ENCODE data around the gene SLC4A2. TPM values are rescaled to one million over a fixed set of nuclear protein-coding genes. Genes with fewer than 3 reads are reported as not detected.
A peak's percentile ranks its signal among the peaks of the same experiment; 100 is the strongest.
"Not testable (repeated sequence)": the region's sequence is repeated elsewhere in the genome, so short reads cannot be mapped to it uniquely, and the experiment has no call there.

SLC4A2 gene, protein sequence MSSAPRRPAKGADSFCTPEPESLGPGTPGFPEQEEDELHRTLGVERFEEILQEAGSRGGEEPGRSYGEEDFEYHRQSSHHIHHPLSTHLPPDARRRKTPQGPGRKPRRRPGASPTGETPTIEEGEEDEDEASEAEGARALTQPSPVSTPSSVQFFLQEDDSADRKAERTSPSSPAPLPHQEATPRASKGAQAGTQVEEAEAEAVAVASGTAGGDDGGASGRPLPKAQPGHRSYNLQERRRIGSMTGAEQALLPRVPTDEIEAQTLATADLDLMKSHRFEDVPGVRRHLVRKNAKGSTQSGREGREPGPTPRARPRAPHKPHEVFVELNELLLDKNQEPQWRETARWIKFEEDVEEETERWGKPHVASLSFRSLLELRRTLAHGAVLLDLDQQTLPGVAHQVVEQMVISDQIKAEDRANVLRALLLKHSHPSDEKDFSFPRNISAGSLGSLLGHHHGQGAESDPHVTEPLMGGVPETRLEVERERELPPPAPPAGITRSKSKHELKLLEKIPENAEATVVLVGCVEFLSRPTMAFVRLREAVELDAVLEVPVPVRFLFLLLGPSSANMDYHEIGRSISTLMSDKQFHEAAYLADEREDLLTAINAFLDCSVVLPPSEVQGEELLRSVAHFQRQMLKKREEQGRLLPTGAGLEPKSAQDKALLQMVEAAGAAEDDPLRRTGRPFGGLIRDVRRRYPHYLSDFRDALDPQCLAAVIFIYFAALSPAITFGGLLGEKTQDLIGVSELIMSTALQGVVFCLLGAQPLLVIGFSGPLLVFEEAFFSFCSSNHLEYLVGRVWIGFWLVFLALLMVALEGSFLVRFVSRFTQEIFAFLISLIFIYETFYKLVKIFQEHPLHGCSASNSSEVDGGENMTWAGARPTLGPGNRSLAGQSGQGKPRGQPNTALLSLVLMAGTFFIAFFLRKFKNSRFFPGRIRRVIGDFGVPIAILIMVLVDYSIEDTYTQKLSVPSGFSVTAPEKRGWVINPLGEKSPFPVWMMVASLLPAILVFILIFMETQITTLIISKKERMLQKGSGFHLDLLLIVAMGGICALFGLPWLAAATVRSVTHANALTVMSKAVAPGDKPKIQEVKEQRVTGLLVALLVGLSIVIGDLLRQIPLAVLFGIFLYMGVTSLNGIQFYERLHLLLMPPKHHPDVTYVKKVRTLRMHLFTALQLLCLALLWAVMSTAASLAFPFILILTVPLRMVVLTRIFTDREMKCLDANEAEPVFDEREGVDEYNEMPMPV
- polyA plus RNA-seq (ENCODE audit: insufficient read length in 4 of 4), result 100 to 1,000 TPM in 1 of 4 donors, 10 to 100 TPM in 3; 59.9 to 127 (median 81.9) TPM

DNA sequence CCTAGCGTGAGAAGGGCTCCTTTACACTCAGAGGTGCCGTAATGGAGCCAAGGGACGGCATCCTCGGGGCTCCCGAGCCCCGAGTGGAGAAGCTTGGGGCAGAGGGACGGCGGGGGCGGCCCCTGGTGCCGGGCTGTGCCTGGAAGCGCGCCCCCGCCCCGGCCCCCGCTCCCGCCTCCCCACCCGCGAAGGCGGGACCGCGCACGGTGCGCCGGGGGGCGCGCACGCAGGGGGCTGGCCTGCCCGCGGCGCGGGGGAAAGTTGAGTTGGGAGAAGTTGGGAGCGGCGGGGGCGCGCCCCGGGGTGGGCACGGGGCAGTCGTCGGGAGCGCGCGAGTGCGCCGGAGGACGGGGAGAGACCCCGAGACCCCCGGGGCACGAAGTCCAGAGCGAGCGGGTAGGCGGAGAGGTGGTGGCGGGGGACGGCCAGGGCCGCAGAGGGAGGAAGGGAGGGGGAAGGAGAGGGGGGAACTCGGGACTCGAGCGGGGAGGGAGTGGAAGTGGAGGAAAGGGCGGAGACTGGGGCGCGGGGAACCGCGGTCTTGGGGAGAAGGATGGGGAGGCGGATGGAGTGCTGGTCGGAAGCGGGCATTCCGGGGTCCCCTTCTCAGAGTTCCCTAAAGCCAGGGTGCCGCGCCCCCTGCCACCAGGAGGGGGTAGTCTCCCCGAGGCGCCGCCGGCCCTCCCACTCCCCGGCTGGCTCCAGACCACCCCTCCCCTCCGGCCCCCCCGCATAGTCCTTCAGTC lies at the start of gene SLC4A2:
Gene SLC4A2, plus strand, starts transcription at position 223 of the 746 bp plus-strand sequence. CDS start 2,399 bp downstream, outside the sequence.
- peak in 2 of 4 donors; percentile 76 for DNase-seq (ENCODE audit: low read depth in 4 of 4, low spot score in 3 of 4)

DNA sequence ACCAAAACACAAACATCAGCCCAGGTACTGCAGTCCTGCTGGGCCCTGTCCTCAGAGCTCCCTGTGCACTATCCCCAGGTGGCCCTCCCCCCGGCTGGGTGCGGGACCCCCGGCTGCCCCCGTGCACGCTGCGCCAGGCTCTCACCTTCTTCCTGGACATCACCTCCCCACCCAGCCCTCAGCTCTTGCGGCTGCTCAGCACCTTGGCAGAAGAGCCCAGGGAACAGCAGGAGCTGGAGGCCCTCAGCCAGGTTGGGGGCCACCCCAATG lies 49.4 kb upstream of the SLC4A2 start:
- DNase-seq (ENCODE audit: low read depth in 4 of 4, low spot score in 3 of 4), result no peak

DNA sequence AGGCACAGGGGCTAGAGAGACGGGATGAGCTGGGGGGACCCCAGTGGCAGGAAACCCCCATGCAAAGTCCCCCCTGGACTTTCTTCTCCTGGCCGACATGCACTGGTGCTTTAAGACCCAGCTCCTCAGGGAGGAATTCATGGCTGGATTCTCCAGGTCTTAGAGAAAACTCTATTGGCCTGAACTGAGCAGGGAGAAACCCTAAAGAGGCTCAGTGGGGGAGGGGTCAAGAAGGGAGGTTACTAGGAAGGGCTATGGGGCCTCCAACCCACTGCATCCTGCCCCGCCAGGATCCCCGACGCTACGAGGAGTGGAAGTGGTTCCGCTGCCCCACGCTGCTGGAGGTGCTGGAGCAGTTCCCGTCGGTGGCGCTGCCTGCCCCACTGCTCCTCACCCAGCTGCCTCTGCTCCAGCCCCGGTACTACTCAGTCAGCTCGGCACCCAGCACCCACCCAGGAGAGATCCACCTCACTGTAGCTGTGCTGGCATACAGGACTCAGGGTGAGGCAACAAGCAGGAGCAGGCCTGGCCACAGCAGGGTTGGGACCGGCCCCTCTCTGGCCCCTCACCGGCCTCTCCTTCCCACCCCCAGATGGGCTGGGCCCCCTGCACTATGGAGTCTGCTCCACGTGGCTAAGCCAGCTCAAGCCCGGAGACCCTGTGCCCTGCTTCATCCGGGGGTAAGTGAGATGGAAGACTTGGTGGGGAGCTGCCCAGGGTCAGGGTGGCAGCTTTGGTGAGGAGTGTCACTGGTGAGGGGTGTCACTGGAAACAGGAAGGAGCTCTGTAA lies 48.9 kb upstream of the SLC4A2 start:
- DNase-seq (ENCODE audit: low read depth in 4 of 4, low spot score in 3 of 4), result peak in 1 of 4 donors; percentile 42

DNA sequence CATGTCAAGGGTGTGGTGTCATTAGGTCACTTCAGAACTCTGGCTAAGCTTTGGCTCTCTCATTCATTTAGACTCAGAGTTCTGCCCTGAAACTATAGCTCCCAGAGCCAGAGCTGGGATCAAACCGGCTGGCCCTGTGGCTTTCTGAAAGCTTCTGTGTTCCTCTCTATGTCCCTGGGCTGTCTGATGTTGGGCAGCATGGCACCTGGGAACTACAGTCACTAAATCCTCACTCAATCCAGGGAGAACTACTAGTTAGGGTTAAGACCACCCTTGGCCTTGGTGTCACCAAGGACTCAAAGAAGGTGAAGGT lies 48.3 kb upstream of the SLC4A2 start:
- DNase-seq (ENCODE audit: low read depth in 4 of 4, low spot score in 3 of 4), result no peak

DNA sequence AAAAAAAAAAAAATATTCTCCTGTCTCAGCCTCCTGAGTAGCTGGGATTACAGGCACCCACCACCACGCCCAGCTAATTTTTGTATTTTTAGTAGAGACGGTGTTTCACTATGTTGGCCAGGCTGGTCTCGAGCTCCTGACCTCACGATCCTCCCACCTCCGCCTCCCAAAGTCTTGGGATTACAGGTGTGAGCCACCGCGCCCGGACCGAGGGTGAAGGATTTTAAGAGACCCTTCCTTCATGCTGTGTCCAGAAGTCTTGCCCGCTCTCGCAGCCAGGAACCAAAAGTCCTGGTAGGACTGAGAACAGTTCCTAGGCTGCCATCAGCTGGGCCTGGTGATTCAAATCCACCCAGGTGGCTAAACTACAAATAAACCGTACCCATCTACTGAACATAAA lies 47.8 kb upstream of the SLC4A2 start:
- not testable (repeated sequence) for DNase-seq (ENCODE audit: low read depth in 4 of 4, low spot score in 3 of 4)

DNA sequence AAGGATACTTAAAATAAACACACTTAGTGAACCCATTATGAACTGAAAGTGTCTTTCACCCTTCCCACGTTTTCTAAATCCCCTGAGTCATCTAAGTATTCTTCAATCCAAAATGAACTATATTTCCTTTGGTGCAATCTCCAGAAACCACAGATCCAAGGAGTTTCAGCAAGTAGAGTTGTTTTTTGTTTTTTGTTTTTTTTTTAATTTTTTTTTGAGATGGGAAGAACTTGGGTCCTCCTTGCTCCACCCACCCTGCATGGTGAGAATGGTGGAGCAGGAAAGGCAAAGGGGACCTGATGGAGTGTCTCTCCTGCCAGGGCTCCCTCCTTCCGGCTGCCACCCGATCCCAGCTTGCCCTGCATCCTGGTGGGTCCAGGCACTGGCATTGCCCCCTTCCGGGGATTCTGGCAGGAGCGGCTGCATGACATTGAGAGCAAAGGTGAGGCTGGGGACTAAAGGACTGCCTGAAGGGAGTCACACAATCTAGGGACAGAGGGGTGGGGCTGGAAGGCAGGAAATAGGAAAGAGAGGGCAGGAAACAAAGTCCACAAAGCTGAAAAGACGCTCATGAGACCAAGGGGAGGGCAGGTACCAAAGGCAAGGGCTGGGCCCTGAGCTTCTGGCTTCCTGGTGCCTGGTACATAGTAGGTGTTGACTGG lies 47.2 kb upstream of the SLC4A2 start:
- DNase-seq (ENCODE audit: low read depth in 4 of 4, low spot score in 3 of 4), result no peak

DNA sequence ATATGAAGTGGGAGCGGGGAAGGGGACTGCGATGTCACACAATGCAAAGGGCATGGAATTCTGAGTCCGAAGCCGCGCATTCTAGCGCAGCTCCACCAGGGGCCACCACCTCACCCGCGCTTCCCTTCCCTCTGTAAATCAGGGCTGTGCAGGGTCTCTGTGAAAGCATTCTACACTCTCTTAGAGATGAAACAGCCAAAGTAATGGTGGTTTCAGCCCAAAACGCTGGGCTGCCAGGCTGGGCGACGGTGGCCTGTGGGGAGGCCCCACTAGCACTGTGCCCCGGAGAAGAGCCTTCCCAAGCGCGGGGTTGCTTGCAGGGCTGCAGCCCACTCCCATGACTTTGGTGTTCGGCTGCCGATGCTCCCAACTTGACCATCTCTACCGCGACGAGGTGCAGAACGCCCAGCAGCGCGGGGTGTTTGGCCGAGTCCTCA lies 46.5 kb upstream of the SLC4A2 start:
- DNase-seq (ENCODE audit: low read depth in 4 of 4, low spot score in 3 of 4), result no peak

DNA sequence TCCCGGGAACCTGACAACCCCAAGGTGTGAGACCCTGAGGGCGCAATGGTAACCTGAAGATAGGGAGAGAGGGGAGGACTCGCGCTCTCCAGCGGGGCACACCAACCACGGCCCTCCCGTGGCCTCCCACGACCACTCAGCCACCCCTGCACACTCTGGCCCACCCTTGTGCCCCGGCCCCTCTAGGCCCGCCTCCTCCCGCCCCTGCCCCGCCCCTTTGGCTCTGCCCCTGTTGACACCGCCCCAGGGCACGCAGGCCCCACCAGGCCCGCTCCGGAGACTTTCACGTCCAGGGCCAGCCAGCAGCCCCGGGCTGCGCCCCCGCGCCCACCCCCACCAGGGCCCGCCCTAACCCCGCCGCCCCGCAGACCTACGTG lies 46.0 kb upstream of the SLC4A2 start:
- no peak for DNase-seq (ENCODE audit: low read depth in 4 of 4, low spot score in 3 of 4)

DNA sequence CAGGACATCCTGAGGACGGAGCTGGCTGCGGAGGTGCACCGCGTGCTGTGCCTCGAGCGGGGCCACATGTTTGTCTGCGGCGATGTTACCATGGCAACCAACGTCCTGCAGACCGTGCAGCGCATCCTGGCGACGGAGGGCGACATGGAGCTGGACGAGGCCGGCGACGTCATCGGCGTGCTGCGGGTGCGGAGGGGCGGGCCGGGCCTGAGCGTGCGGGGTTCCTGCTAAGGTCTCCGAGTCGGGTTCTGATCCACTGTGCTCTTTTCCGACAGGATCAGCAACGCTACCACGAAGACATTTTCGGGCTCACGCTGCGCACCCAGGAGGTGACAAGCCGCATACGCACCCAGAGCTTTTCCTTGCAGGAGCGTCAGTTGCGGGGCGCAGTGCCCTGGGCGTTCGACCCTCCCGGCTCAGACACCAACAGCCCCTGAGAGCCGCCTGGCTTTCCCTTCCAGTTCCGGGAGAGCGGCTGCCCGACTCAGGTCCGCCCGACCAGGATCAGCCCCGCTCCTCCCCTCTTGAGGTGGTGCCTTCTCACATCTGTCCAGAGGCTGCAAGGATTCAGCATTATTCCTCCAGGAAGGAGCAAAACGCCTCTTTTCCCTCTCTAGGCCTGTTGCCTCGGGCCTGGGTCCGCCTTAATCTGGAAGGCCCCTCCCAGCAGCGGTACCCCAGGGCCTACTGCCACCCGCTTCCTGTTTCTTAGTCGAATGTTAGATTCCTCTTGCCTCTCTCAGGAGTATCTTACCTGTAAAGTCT lies 45.5 kb upstream of the SLC4A2 start:
- DNase-seq (ENCODE audit: low read depth in 4 of 4, low spot score in 3 of 4), result peak in 3 of 4 donors; percentile 67 to 76 (median 73)

DNA sequence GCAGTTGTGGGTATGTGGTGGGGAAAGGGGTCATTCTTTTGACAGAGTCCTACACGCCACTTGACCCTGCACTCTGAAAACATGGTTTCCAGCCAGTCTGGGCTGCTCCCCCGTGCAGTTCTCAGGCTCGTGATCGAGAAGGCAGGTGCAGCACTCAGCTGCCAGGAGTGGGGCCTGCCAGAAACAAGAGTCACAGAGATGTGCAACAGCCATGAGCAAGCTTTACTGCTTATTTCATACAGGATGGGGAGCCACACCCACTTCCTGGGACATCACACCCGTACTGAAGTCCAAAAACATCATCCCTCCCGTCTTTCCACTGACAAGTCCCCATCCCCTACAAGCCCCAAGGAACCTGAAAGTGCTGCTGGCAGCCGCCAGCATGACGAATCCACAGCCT lies 44.4 kb upstream of the SLC4A2 start:
- DNase-seq (ENCODE audit: low read depth in 4 of 4, low spot score in 3 of 4), result no peak

DNA sequence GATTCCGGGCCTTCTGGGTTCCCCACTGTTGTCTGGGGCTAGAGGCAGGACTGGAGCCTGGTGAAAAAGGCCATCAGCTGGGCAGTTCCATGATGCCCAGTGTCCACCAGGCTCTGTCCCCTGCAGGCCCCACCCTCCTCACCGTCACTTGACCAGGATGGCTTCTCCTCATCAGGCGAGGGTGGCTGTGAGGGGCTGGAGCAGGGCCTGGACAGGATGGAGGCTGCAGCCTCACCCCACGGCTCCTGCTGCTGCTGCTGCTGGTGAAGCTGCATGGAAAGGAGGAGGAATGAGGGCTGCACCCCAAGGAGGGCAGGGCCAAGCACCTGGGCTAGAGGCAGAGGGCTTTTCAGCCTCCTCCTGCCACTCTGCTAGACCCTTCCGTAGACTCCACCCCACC lies 43.4 kb upstream of the SLC4A2 start:
- no peak for DNase-seq (ENCODE audit: low read depth in 4 of 4, low spot score in 3 of 4)

DNA sequence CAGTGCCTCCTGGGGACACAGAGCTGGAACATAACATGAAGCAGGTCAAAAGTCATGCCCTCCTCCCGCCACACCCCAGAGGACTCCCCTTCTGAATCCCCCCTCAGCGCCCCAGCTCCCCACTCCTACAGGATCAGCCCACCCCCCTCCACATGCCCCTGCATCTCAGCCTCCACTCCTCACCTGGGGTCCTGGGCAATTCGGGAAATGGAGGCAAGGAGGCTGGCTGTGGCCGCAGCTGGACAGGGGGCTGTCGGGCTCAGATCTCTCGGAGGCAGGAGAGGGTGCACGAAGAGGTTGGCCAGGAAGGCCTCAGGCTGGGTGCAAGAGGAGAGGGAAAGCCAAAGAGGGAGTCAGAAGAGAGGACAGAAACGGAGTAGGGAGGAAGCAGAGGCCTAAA lies 42.9 kb upstream of the SLC4A2 start:
- no peak for DNase-seq (ENCODE audit: low read depth in 4 of 4, low spot score in 3 of 4)

DNA sequence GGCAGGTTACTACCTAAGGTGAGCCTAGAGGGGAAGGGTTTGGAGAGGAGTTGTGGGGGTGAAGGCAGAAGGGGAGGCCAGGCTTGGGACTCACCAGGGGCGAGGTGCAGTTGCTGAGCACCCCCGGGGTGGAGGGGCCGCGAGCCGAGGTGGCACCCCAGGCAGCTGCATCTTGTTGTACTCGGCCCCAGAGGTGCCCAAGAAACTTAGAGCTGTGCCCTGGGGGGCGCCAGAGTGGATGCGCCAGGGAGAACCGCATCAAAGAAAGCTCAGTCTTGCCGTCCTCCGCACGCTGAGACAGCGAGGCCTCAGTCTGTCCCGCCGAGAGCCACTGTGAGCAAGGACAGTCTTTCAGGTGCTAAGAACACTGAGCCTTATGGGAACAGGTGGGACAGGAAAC lies 42.4 kb upstream of the SLC4A2 start:
- DNase-seq (ENCODE audit: low read depth in 4 of 4, low spot score in 3 of 4), result no peak

DNA sequence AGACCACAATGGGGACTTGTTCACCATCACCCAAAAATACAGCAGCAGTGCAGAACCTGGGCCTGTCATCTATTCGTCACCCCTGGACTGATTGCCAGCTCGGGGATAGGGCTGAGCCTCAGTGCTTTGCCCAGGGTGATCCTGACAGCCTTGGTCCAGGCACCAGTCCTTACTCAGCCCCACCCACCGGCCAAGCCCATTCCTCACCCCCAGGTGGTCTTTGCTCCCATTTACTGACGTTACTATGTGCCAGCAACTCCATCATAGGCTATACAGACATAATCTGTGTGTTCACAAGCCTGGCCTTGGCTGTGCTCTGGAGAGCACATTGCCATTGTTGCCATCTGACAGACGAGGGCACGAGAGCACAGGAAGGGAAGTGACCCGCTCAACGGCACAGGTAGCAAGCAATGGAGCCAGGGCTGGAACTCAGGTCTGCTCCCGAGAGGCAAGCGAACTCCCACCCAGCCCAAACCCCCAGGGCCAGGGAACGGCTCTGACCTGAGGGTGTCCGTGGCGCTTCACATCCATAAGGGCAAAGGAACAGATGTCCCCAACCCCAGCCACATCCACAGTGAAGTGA lies 41.9 kb upstream of the SLC4A2 start:
- no peak for DNase-seq (ENCODE audit: low read depth in 4 of 4, low spot score in 3 of 4)

DNA sequence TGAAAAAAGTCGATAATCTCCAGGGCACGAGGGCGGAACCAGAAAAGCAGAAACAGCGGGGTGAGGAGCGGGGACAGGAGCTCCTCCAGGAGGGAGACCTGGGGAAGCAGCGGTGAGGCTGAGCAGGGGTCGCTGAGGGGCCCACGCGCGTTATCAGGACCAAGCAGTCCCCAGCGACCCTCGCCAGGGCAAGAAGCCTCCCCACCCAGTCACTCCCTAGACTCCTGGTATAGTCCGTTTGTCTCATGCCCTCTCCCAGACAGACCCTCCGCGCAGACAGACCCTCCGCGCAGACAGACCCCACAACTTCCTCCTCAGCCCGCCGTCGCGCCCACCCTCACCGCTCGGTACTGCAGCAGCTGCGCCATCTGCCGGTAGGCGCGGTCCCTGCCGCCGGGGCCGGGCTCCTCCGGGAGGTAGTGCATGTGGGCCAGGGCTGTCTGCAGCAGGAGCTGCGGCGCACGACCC lies 41.4 kb upstream of the SLC4A2 start:
- DNase-seq (ENCODE audit: low read depth in 4 of 4, low spot score in 3 of 4), result peak in 1 of 4 donors; percentile 50

DNA sequence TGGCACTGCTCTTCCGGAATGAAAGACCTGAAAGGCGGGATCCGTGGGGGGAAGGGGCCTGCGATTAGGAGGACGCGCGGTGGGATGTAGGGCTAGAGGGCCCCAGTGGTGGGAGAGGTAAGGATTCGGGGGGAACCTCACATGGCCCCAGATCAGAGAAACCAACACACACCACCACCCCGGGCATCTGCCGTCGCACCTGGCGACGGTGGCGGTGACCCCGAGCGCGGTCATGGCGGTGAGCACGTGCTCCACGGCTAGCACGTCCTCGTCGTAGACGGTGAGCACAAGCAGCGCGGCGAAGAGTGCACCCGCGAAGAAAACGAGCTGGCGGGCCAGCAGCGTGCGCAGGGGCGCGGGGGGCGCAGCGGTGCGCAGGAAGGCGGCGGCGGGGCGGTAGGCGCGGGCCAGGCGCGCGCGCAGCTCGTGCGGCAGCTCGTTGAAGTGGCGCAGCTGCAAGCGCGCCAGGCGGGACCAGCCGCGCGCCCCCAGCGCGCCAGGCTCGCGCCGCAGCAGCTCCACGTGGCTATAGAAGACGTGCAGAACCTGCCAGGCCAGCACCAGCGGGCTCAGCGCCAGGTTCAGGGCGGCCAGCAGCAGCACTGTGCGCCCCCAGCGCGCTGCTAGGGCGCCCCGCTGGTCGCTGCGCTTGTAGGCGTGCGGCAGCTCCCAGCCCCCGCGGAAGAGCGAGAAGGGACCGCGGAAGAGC lies 40.8 kb upstream of the SLC4A2 start:
- no peak for DNase-seq (ENCODE audit: low read depth in 4 of 4, low spot score in 3 of 4)

DNA sequence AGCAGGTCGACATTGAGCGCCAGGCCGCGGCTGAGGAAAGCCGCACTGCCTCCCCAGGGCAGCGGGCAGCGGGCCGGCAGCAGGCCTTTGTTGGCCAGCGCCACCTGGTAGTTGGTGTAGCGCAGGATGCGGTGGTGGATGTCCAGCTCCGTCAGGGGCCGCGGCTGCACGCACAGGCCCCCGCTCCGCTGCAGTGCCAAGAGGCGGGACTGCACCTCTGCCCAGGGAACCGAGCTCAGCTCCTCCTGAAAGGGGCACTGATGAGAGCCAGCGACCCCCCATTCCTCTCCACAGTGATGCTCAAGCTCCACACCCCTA lies 40.3 kb upstream of the SLC4A2 start:
- no peak for DNase-seq (ENCODE audit: low read depth in 4 of 4, low spot score in 3 of 4)

DNA sequence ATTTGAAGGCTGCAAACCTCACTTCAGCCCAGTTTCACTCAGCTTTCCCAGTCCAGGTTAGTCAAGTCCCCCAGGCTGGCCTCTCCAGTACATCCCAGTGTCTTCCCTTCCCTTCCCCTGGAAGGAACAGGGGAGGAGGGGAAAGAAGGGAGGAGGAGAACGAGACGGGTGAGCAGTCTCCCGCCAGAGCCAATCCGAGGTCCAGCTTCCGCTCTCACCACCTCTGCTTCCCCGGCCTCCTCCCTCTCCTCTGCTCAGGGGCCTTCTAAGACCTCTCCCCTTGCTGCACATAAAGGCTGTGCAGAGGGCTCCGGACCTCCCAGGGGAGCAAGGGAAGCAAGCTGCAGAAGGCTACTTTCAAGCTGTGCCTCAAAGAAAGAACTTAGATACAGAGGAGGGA lies 39.2 kb upstream of the SLC4A2 start:
- no peak for DNase-seq (ENCODE audit: low read depth in 4 of 4, low spot score in 3 of 4)
